HG03103 (cell line): ENCODE results near the gene EIF4ENIF1.
"Not testable (repeated sequence)": the region's sequence is repeated elsewhere in the genome, so short reads cannot be mapped to it uniquely, and the experiment has no call there.

Experiments used
- ATAC-seq: cut with Tn5 transposase; IDR thresholded peaks from one replicate; pipeline ENCODE4 v1.9.1; 2021; ENCODE audit warnings: low read depth; ENCODE audit not compliant: unreplicated experiment

Gene EIF4ENIF1

DNA sequence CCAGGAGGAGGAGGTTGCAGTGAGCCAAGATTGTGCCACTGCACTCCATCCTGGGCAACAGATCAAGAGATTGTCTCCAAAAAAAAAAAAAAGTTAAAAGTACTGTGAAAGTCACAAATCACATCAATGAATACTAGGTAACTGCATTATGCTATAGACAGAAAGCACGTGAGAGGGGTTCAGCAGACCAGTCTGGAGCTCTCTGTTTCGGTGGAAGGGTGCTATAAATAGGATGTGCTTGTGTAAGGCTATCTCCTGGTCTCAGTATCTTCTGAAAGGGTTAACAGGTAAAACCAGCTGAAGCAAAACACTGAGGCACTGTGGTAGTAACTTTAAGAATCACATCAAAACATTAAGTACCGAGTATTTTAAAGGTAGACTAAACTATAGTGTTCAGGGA lies 43.4 kb downstream of the EIF4ENIF1 start:
- no peak for ATAC-seq

DNA sequence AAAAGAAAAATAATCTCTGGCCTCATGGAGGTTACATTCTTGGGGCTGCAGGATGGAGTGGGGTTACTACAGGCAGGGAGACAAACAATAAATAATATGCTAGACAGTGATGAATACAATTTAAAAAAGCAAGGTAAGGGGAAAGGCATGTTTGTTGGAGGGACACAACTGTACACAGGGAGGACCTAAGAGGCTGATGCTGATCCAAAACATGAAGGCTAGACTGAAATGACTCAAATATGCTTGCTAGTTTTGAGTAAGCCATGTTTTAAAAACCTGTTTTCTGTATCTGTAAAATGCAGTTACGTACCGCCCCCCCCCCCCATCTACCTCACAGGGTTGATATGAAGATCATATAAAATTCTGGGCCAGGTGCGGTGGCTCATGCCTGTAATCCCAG lies 44.0 kb downstream of the EIF4ENIF1 start:
- no peak for ATAC-seq

DNA sequence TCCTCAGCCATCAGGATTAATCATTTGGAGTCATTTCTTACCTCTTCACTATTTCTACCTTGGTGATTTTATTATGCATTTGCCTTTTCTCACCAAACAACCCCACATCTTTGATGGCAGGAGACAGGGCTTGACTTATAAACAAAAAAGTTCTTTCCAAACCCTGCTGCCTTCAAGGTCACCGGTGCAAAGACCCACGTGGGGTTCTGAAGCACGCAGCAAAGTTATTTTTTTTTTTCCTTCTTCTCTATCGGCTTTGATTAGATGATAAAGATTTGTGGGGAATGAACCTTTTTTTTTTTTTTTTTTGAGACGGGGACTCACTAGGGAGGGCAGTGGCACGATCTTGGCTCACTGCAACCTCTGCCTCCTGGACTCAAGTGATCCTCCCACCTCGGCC lies 46.1 kb downstream of the EIF4ENIF1 start:
- ATAC-seq: no peak

DNA sequence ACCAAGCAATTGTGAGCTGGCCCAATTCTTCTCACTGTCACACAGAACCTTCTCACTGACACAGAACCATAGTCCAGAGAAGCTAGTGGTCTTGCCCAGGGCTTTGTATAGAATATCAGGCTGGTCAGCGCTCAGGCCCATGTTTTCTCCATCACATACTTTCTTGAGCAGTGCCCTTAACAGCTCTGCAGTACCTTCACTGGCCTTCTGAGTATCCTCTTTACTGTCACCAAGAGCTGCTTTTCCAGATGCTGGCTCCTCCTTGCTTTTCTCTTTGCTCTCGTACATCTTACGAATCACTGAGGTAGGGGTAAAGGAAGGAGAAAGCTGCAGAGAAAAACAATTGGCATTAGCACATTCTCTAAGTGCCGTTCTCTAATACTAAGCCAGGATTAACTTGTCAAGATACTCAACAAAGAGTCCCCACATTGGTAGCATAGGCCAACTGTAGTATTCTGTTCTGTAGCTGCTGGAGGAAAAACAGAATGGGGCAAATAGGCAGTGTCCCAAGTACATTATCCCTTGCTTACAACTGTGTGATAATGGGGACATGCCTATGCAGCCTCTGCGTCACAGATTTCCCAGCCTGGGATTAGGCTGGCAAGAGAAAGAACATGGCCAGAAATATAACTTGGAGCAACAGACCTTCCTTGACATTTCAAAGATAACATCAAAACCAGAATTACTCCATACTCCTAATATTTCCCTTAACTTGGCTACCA lies 46.7 kb downstream of the EIF4ENIF1 start:
- ATAC-seq: no peak

DNA sequence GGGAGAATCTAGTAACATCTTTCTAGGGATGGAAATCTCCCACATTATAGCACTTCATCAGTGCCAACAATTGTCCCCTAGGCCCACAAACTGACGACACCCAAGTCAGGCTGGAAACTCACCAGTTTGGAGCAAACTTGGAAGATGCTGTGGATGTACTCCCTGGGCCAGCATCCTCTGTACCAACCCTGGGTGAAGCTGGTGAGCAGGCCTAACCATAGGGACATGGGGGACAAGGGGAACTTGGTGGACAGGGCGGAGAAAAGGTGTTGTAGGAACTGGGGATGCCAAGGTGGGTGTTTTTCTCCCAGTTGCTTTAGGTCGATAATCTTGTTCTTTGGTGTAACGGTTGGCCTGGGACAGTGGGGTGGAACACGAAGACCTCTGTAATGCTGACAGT lies 48.0 kb downstream of the EIF4ENIF1 start:
- ATAC-seq: no peak

DNA sequence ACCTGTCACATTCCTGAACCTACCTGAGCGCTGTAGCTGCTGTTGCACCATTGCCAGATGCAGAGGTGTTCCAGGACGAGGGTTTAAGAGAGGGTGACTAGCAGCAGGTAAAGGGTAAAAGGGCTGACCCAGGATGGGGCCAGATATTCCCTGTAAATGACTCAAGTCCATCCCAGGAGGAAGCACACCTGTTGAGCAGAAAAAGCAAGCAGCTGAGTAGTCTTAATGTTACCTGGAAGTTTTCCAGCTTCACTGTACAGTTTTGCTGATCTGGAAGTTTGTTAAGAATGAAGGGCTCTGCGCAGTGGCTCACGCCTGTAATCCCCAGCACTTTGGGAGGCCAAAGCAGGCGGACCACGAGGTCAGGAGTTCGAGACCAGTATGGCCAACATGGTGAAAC lies 49.0 kb downstream of the EIF4ENIF1 start:
- no peak for ATAC-seq

DNA sequence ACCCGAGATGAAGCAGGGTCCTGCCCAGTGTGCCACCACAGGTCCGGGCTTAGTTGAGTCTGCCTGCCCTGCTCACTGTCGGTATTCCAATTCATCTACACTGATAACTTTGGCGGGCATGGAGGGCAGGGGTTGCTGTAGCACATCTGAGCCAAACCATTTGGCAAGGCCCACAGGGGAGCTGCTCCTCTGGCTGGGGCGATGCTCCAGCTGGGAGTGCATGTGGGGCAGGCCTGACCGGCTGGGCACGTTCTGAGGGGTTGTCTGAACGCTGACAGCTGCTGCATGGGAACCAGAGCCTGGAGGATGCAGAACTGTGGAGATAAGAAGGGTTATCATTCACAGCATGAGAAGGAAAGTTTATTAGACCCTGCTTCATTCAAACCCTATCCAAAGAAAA lies 49.8 kb downstream of the EIF4ENIF1 start:
- ATAC-seq: no peak

DNA sequence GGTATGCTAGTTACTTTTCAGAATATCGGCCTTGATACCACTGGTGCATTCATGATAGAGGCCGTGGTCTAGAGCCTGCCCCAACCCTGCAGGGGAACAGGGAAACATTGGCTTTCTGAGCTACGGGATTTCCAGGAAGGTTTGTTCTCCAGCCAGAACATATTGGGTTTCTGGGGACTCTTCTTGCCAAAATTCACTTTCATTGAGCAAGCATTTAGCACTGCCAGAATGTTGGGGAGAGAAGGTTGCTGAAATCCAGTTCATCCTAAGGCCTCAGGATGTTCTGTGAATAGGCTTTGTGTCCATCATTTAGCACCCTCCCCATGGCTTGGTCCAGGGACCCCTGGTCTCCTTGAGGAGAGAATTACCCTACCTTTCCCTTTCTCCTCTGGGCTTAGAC lies 53.5 kb downstream of the EIF4ENIF1 start:
- ATAC-seq: no peak

DNA sequence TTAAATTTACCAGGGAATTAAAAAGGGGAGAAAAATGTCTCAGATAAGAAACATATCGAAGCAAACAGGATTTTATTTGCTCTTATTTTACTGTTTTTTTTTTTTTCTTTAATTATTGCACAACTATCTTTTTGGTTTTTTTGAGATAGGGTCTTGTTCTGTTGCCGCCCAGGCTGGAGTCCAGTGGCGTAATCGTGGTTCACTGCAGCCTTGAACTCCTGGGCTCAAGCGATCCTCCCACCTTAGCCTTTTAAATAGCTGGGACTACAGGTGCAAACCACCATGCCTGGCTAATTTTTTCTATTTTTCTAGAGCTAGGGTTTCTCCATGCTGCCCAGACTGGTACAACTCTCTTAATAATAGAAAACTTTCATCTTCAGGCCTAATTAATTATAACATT lies 57.7 kb downstream of the EIF4ENIF1 start:
- ATAC-seq: no peak

DNA sequence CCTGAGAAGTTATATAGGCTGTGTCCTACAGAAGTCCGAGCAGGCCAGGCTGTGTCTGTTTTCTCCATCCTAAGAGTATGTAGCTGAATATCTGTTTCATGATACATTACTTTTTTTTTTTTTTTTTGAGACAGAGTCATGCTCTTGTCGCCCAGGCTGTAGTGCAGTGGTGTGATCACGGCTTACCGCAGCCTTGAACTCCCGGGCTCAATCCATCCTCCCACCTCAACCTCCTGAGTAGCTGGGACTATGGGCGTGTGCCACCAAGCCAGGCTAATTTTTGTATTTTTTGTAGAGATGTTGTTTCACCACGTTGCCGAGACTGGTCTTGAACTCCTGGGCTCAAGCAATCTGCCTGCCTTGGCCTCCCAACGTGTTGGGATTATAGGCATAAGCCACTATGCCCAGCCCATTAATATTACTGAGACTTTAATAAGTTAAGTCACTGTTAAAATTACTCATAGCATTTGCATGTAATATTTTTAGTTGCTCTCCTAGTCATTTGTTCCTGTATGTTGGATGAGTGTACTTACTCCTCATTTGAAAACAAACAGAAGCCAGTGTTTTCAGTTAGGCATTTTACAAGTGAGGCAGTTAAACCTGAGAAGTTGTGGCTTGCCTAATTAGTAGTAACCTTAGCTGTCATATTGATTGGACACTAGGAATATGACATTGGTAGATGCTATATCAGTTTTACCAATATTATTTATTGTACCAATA lies 64.2 kb downstream of the EIF4ENIF1 start:
- ATAC-seq: no peak

DNA sequence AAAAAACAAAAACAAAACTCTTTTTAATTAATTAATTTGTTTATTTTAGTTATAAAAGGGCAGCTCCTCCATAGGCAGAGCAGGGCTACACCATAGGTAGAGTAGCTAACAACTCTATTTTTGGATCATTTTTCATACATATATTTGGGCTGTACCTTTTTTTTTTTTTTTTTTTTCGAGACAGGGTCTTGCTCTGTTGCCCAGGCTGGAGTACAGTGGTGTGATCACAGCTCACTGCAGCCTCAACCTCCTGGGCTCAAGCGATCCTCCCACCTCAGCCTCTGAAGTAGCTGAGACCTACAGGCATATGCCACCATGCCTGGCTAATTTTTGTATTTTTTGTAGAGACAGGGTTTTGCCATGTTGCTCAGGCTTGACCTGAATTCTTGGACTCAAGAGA lies 87.3 kb downstream of the EIF4ENIF1 start:
- not testable (repeated sequence) for ATAC-seq

DNA sequence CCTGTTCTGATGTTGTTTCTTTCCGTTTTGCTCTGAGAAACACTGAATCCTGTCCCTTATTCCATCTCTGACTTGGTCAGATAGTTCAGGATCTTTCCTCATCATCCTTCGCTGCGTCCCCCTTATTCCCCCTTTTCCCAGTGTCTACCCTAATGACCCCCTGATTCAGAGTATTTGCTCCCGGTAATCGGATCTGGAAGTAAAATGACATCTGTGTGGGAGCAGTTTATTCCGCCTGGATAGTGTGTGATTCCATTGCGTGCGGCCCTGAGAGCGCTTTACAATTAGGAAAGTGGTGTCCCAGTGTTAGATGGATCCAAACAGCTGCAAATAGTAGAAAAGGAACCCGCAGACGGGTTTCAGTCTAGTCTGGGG lies 89.6 kb downstream of the EIF4ENIF1 start:
- ATAC-seq: no peak

DNA sequence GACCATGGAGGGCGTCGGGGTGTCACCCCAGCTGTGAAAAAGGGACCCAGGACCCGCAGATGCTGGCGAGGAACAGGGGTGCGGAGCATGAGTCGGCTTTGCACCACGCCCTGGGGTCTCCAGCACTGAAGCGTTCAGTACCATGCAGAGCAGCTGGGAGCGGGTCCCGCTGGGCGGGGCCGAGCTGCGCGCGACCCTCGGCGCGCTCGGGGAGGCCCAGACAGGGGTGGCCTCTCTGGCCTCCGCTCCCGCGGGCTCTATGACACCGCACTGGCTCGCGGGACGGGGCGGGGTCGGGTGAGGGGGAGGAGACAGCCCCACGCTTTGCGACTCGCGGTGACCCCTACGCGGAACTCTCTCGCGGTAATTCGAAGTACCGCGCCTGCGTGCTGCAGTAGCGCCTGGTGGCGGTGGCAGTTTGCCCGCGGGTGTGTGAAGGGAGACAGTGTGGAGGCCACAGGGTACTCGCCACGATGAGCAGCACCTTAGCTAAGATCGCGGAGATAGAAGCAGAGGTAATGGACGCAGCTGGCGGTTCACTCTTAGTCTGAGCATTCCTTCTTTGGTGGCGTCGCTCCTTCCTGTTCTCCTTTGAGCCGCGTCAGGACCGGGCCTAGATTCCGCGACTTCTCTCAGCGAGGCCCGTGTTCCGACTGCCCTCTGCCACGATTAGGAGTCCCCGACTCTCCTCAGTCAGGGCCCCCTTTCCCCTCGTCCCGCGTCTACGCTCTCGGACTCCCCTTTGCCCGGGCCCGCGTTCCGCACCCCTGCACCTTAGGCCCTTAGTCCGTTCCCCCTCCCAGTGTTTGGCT lies 90.2 kb downstream of the EIF4ENIF1 start, which contains the start of gene DRG1:
Gene DRG1, plus strand, starts transcription at position 394 of the 812 bp plus-strand sequence. Its CDS starts 80 bp downstream, at position 474.
- peak; percentile 96 for ATAC-seq

DNA sequence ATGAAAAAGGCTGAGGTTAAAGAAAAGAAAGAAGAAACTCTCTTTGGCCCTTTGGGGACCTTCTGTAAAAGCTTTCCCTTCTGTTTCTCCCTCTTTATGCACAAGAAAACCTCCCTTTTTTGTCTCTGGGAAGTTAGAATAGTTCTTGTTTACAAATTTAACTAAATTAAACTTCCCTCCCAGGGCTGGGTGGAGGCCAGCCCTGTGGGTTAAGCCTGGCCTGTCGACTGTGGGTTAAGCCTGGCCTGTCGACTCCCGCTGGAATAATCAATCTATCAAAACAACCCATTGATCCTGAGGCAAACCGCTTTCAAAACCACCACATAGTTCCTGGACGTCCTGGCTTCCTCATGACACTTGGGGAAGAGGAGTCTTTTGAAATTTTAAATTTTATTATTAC lies 91.4 kb downstream of the EIF4ENIF1 start:
- ATAC-seq: no peak

DNA sequence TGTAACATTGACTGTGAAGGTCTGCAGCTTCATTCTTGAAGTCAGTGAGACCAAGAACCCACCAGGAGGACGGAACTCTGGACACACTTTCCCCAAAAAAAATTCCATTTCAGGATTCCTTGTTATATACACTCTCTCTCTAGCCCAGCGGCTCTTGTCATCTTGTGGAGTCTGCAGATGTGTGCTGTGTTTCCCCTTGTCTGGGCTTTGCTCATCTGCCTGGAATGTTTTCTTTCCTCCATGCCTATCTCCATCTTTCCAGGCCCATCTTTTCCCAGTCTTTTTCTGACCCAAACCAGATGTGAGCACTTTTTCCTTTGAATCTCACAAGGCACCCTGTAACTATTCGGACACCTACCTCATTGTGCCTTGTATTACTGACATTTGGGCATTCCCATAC lies 95.3 kb downstream of the EIF4ENIF1 start:
- ATAC-seq: no peak

DNA sequence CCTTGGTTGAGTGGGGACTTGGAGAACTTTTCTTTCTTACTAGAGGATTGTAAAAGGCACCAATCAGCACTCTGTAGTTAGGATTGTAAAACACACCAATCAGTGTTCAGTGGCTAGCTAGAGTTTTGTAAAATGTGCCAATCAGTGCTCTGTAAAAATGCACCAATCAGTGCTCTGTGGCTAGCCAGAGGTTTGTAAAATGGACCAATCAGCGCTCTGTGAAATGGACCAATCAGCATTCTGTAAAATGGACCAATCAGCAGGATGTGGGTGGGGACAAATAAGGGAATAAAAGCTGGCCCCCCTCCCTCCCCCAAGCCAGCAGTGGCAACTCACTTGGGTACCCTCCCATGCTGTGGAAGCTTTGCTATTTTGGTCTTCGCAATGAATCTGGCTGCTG lies 95.7 kb downstream of the EIF4ENIF1 start:
- ATAC-seq: no peak
